G401 (cell line): ENCODE data around the gene HIVEP1. TPM values are rescaled to one million over a fixed set of nuclear protein-coding genes. Genes with fewer than 3 reads are reported as not detected.

Experiments used
- DNase-seq: peaks from one replicate; pipeline ENCODE4 v3.0.0-alpha.2; 2015; ENCODE audit warnings: low spot score
- in situ Hi-C: cut with HindIII; loops from 2 replicates; pipeline ENCODE4 v1.10.0; 2016; ENCODE audit warnings: low sequenced_read_pairs, mixed read lengths
- total RNA-seq: library from RNA; depleted of rRNA; stranded (reverse); fragments of >200 nt; shearing (Covaris generic); gene quantifications from 2 replicates; pipeline ENCODE4 v1.2.3, GENCODE V29; 2014; rRNA removed

The HIVEP1 gene
- total RNA-seq: 4.3 and 4.4 TPM in 2 replicates

- in situ Hi-C loops: no loop called here
- DNase-seq: no peak
Observed at GRCh38 chr6:12012038-12012557, at the start of gene HIVEP1. Gene HIVEP1 (plus strand): TSS chr6:12012312. CDS start chr6:12015629, 3,317 bp downstream.

GRCh38 chr6:11963756-11964500 lies 48.2 kb upstream of the HIVEP1 start:
- DNase-seq: no peak
- in situ Hi-C loops: no loop called here

- no peak for DNase-seq
- in situ Hi-C loops: no loop called here
Observed at GRCh38 chr6:11964729-11965335, 47.3 kb upstream of the HIVEP1 start.

GRCh38 chr6:11965499-11965898 lies 46.6 kb upstream of the HIVEP1 start:
- in situ Hi-C loops: no loop called here
- no peak for DNase-seq

- in situ Hi-C loops: no loop called here
- DNase-seq: no peak
Observed at GRCh38 chr6:11968241-11968806, 43.8 kb upstream of the HIVEP1 start.

GRCh38 chr6:11969092-11969491 lies 43.0 kb upstream of the HIVEP1 start:
- in situ Hi-C loops: no loop called here
- no peak for DNase-seq

GRCh38 chr6:11970114-11970513 lies 42.0 kb upstream of the HIVEP1 start:
- DNase-seq: no peak
- in situ Hi-C loops: no loop called here

- DNase-seq: no peak
Observed at GRCh38 chr6:11971154-11971553, 41.0 kb upstream of the HIVEP1 start.

GRCh38 chr6:11972270-11972669 lies 39.8 kb upstream of the HIVEP1 start:
- in situ Hi-C loops: no loop called here
- no peak for DNase-seq

More at GRCh38 chr6:11971154-11971553, 41.0 kb upstream of the HIVEP1 start:
- in situ Hi-C loops: no loop called here

- DNase-seq: no peak
- in situ Hi-C loops: no loop called here
Observed at GRCh38 chr6:11972806-11973205, 39.3 kb upstream of the HIVEP1 start.

- in situ Hi-C loops: no loop called here
- no peak for DNase-seq
Observed at GRCh38 chr6:11973238-11973637, 38.9 kb upstream of the HIVEP1 start.

- DNase-seq: no peak
- in situ Hi-C loops: no loop called here
Observed at GRCh38 chr6:11974089-11974488, 38.0 kb upstream of the HIVEP1 start.

GRCh38 chr6:11975353-11975977 lies 36.6 kb upstream of the HIVEP1 start:
- DNase-seq: no peak
- in situ Hi-C loops: no loop called here

- no peak for DNase-seq
- in situ Hi-C loops: no loop called here
Observed at GRCh38 chr6:11976489-11976888, 35.6 kb upstream of the HIVEP1 start.

- in situ Hi-C loops: no loop called here
- DNase-seq: no peak
Observed at GRCh38 chr6:11977193-11977592, 34.9 kb upstream of the HIVEP1 start.

GRCh38 chr6:11977738-11978137 lies 34.4 kb upstream of the HIVEP1 start:
- no peak for DNase-seq
- in situ Hi-C loops: no loop called here

GRCh38 chr6:11978169-11978987 lies 33.7 kb upstream of the HIVEP1 start:
- in situ Hi-C loops: no loop called here
- DNase-seq: no peak

- in situ Hi-C loops: no loop called here
- DNase-seq: no peak
Observed at GRCh38 chr6:11979866-11980265, 32.2 kb upstream of the HIVEP1 start.

GRCh38 chr6:11983306-11983705 lies 28.8 kb upstream of the HIVEP1 start:
- no peak for DNase-seq
- in situ Hi-C loops: no loop called here
